Neural cell (in vitro differentiated cells): ENCODE measurements around the gene CCDC85C.

Experiments
- EP300 ChIP-seq: fragments of 450-650 bp; conservative IDR thresholded peaks from 2 replicates; pipeline ENCODE4 v1.6.1; 2014; ENCODE audit warnings: antibody characterized with exemption, mild to moderate bottlenecking, moderate library complexity; ENCODE audit not compliant: poor library complexity, severe bottlenecking
- EZH2 ChIP-seq: fragments of 200-600, 300-800 bp; shearing (Covaris generic), sonication (generic); IDR thresholded peaks from 2 replicates; pipeline ENCODE4 v1.6.1; 2014; ENCODE audit warnings: antibody characterized with exemption, low read length, borderline replicate concordance, mild to moderate bottlenecking; ENCODE audit not compliant: insufficient read depth, poor library complexity, severe bottlenecking
- MXI1 ChIP-seq: fragments of 450-650 bp; conservative IDR thresholded peaks from 2 replicates; pipeline ENCODE4 v1.6.1; 2014; ENCODE audit warnings: antibody characterized with exemption, mild to moderate bottlenecking; ENCODE audit not compliant: poor library complexity, severe bottlenecking
- POLR2AphosphoS5 ChIP-seq: IDR thresholded peaks from 2 replicates; pipeline ENCODE4 v1.6.1; 2012
- SMC3 ChIP-seq: fragments of 450-650 bp; conservative IDR thresholded peaks from 2 replicates; pipeline ENCODE4 v1.6.1; 2014; ENCODE audit warnings: antibody characterized with exemption, mild to moderate bottlenecking, moderate library complexity; ENCODE audit not compliant: poor library complexity
- TF ChIP-seq, protein P1 (sequence below): fragments of 450-650 bp; IDR thresholded peaks from 2 replicates; pipeline ENCODE4 v1.5.1; 2014; ENCODE audit warnings: antibody characterized with exemption, mild to moderate bottlenecking, moderate library complexity; ENCODE audit not compliant: poor library complexity, severe bottlenecking
- TF ChIP-seq, protein P2 (sequence below): IDR thresholded peaks from 2 replicates; pipeline ENCODE4 v1.6.1; 2012; ENCODE audit warnings: borderline replicate concordance

DNA sequence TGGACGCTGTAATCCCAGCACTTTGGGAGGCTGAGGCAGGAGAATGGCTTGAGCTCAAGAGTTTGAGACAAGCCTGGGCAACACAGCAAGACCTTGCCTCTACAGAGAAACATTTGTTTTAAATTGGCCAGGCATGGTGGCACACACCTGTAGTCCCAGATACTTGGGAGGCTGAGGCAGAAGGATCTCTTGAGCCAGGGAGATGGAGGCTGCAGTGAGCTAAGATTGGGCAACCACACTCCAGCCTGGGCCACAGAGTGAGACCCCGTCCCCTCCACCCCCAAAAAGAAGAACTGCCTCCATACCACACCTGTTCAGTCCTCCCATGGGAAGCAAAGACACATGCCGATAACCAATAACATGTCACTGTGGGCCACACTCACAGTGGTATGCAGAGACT, 19.2 kb downstream of the CCDC85C start:
- TF ChIP-seq, protein P1, sequence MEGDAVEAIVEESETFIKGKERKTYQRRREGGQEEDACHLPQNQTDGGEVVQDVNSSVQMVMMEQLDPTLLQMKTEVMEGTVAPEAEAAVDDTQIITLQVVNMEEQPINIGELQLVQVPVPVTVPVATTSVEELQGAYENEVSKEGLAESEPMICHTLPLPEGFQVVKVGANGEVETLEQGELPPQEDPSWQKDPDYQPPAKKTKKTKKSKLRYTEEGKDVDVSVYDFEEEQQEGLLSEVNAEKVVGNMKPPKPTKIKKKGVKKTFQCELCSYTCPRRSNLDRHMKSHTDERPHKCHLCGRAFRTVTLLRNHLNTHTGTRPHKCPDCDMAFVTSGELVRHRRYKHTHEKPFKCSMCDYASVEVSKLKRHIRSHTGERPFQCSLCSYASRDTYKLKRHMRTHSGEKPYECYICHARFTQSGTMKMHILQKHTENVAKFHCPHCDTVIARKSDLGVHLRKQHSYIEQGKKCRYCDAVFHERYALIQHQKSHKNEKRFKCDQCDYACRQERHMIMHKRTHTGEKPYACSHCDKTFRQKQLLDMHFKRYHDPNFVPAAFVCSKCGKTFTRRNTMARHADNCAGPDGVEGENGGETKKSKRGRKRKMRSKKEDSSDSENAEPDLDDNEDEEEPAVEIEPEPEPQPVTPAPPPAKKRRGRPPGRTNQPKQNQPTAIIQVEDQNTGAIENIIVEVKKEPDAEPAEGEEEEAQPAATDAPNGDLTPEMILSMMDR = no peak
- TF ChIP-seq POLR2AphosphoS5 (no peak), SMC3 (no peak), EZH2 (no peak), EP300 (no peak), MXI1 (no peak)
- TF ChIP-seq, protein P2, sequence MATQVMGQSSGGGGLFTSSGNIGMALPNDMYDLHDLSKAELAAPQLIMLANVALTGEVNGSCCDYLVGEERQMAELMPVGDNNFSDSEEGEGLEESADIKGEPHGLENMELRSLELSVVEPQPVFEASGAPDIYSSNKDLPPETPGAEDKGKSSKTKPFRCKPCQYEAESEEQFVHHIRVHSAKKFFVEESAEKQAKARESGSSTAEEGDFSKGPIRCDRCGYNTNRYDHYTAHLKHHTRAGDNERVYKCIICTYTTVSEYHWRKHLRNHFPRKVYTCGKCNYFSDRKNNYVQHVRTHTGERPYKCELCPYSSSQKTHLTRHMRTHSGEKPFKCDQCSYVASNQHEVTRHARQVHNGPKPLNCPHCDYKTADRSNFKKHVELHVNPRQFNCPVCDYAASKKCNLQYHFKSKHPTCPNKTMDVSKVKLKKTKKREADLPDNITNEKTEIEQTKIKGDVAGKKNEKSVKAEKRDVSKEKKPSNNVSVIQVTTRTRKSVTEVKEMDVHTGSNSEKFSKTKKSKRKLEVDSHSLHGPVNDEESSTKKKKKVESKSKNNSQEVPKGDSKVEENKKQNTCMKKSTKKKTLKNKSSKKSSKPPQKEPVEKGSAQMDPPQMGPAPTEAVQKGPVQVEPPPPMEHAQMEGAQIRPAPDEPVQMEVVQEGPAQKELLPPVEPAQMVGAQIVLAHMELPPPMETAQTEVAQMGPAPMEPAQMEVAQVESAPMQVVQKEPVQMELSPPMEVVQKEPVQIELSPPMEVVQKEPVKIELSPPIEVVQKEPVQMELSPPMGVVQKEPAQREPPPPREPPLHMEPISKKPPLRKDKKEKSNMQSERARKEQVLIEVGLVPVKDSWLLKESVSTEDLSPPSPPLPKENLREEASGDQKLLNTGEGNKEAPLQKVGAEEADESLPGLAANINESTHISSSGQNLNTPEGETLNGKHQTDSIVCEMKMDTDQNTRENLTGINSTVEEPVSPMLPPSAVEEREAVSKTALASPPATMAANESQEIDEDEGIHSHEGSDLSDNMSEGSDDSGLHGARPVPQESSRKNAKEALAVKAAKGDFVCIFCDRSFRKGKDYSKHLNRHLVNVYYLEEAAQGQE = no peak
